MM.1S (cell line): Measurements from ENCODE around the gene USO1.

Experiments used
- DNase-seq: peaks from one replicate; pipeline ENCODE4 v3.0.0-alpha.2; 2015
- H2AFZ ChIP-seq: fragments of 300-600 bp; sonication (generic); 2 replicates; pipeline ENCODE4 v1.6.0; 2016; ENCODE audit warnings: antibody characterized with exemption, low read length
- H3F3A ChIP-seq: fragments of 300-600 bp; sonication (generic); 2 replicates; pipeline ENCODE4 v1.6.1; 2016; ENCODE audit warnings: mild to moderate bottlenecking, antibody characterized with exemption, low read length, moderate library complexity, mixed read lengths; ENCODE audit not compliant: insufficient read depth
- H3K27ac ChIP-seq: fragments of 300-600 bp; sonication (generic); 2 replicates; pipeline ENCODE4 v1.5.1; 2016; ENCODE audit warnings: mild to moderate bottlenecking, low read length
- H3K27me3 ChIP-seq: fragments of 300-600 bp; sonication (generic); replicated peaks from 2 replicates; pipeline ENCODE4 v1.6.0; 2016; ENCODE audit warnings: low read length; ENCODE audit not compliant: insufficient read depth
- H3K36me3 ChIP-seq: fragments of 300-600 bp; sonication (generic); replicated peaks from 2 replicates; pipeline ENCODE4 v1.6.1; 2016; ENCODE audit warnings: mild to moderate bottlenecking, low read length, mixed read lengths; ENCODE audit not compliant: insufficient read depth
- H3K4me1 ChIP-seq: fragments of 300-600 bp; sonication (generic); 2 replicates; pipeline ENCODE4 v1.6.1; 2016; ENCODE audit warnings: low read length, mixed read lengths
- H3K4me2 ChIP-seq: fragments of 300-600 bp; sonication (generic); 2 replicates; pipeline ENCODE4 v1.6.0; 2016; ENCODE audit warnings: low read depth, low read length
- H3K4me3 ChIP-seq: fragments of 300-600 bp; sonication (generic); 2 replicates; pipeline ENCODE4 v1.5.1; 2016; ENCODE audit warnings: low read length, mixed read lengths
- H3K79me2 ChIP-seq: fragments of 300-600 bp; sonication (generic); 2 replicates; pipeline ENCODE4 v1.6.1; 2016; ENCODE audit warnings: mixed run types, low read length, mixed read lengths
- H3K9ac ChIP-seq: fragments of 300-600 bp; sonication (generic); 2 replicates; pipeline ENCODE4 v1.6.1; 2016; ENCODE audit warnings: low read length, mixed read lengths
- H3K9me2 ChIP-seq: fragments of 300-600 bp; sonication (generic); replicated peaks from 2 replicates; pipeline ENCODE4 v1.6.1; 2016; ENCODE audit warnings: mild to moderate bottlenecking, low read length, mixed read lengths; ENCODE audit not compliant: insufficient read depth
- H3K9me3 ChIP-seq: fragments of 300-600 bp; sonication (generic); replicated peaks from 2 replicates; pipeline ENCODE4 v1.6.1; 2016; ENCODE audit warnings: mild to moderate bottlenecking, low read length, mixed read lengths; ENCODE audit not compliant: insufficient read depth
- H4K20me1 ChIP-seq: fragments of 300-600 bp; sonication (generic); 2 replicates; pipeline ENCODE4 v1.6.1; 2016; ENCODE audit warnings: mild to moderate bottlenecking, low read length, moderate library complexity, mixed read lengths; ENCODE audit not compliant: insufficient read depth
- CTCF ChIP-seq: fragments of 300-600 bp; sonication (generic); IDR thresholded peaks from 2 replicates; pipeline ENCODE4 v1.5.1; 2016; ENCODE audit warnings: antibody characterized with exemption, low read length, mixed read lengths
- EZH2 ChIP-seq: fragments of 300-600 bp; sonication (generic); optimal IDR thresholded peaks from 2 replicates; pipeline ENCODE3; 2017; ENCODE audit warnings: low read depth, mild to moderate bottlenecking, antibody characterized with exemption, low read length, mixed read lengths
- EZH2phosphoT487 ChIP-seq: fragments of 300-600 bp; sonication (generic); IDR thresholded peaks from 2 replicates; pipeline ENCODE4 v1.6.1; 2018; ENCODE audit warnings: antibody characterized with exemption, low read length

Gene USO1

GRCh38 chr4:75717408-75717807 is 7.0 kb upstream of the USO1 start:
- no peak for TF ChIP-seq EZH2phosphoT487
- no peak overlapping the region for H3K27ac ChIP-seq
- H3K36me3 ChIP-seq: no peaks in the 10 kb centered on the region
- H3K9ac ChIP-seq: no peak overlapping the region
- H3K4me2 ChIP-seq: no peak overlapping the region
- H3K27me3 ChIP-seq: no peaks in the 10 kb centered on the region
- H3K4me1 ChIP-seq: peaks cover 20% of the 10 kb centered on the region
- no peak overlapping the region for H2AFZ ChIP-seq
- H3K9me3 ChIP-seq: no peaks in the 10 kb centered on the region
- peaks cover 19% of the 10 kb centered on the region for H3K79me2 ChIP-seq
- DNase-seq: no peak
- H3K9me2 ChIP-seq: no peaks in the 10 kb centered on the region
- no peak overlapping the region for H3K4me3 ChIP-seq
- peaks cover 14% of the 10 kb centered on the region for H3F3A ChIP-seq
- H4K20me1 ChIP-seq: no peaks in the 10 kb centered on the region

- H3K27me3 ChIP-seq: no peaks in the 10 kb centered on the region
- H4K20me1 ChIP-seq: no peaks in the 10 kb centered on the region
- no peak overlapping the region for H3K27ac ChIP-seq
- H3K9me2 ChIP-seq: no peaks in the 10 kb centered on the region
- peaks cover 29% of the 10 kb centered on the region for H3K79me2 ChIP-seq
- H3K4me2 ChIP-seq: no peak overlapping the region
- no peak for DNase-seq
- peaks cover 18% of the 10 kb centered on the region for H3F3A ChIP-seq
- H3K9me3 ChIP-seq: no peaks in the 10 kb centered on the region
- H3K9ac ChIP-seq: no peak overlapping the region
- H2AFZ ChIP-seq: no peak overlapping the region
- TF ChIP-seq EZH2phosphoT487 (no peak), CTCF (no peak), EZH2 (no peak)
- no peak overlapping the region for H3K4me3 ChIP-seq
- no peaks in the 10 kb centered on the region for H3K36me3 ChIP-seq
- peaks cover 29% of the 10 kb centered on the region for H3K4me1 ChIP-seq
Observed at GRCh38 chr4:75718529-75718928, 5.8 kb upstream of the USO1 start.

GRCh38 chr4:75722417-75722816 is 2.0 kb upstream of the USO1 start:
- no peaks in the 10 kb centered on the region for H3K36me3 ChIP-seq
- no peaks in the 10 kb centered on the region for H3K9me3 ChIP-seq
- peaks cover 14% of the 10 kb centered on the region for H3F3A ChIP-seq
- H3K27me3 ChIP-seq: no peaks in the 10 kb centered on the region
- no peak overlapping the region for H2AFZ ChIP-seq
- H3K27ac ChIP-seq: no peak overlapping the region
- no peaks in the 10 kb centered on the region for H4K20me1 ChIP-seq
- H3K9me2 ChIP-seq: no peaks in the 10 kb centered on the region
- no peak overlapping the region for H3K4me3 ChIP-seq
- H3K4me1 ChIP-seq: peaks cover 21% of the 10 kb centered on the region
- H3K9ac ChIP-seq: no peak overlapping the region
- H3K4me2 ChIP-seq: peak overlapping the region; percentile 81; the same call in 1 of the 2 replicates
- no peak for TF ChIP-seq EZH2
- no peak for TF ChIP-seq EZH2phosphoT487
- no peak for TF ChIP-seq CTCF
- no peak for DNase-seq
- H3K79me2 ChIP-seq: peaks cover 52% of the 10 kb centered on the region

GRCh38 chr4:75723163-75724065 is 963 bp upstream of the USO1 start:
- H3K4me3 ChIP-seq: peak overlapping the region; percentile 82
- H3K4me1 ChIP-seq: peaks cover 21% of the 10 kb centered on the region
- H3K27ac ChIP-seq: peak overlapping the region; percentile 90
- H3K9me2 ChIP-seq: no peaks in the 10 kb centered on the region
- H3K79me2 ChIP-seq: peaks cover 61% of the 10 kb centered on the region
- H3K4me2 ChIP-seq: peak overlapping the region; percentile 81
- H3K9ac ChIP-seq: peak overlapping the region; percentile 73
- H3K36me3 ChIP-seq: no peaks in the 10 kb centered on the region
- DNase-seq: no peak
- no peaks in the 10 kb centered on the region for H4K20me1 ChIP-seq
- peak overlapping the region; percentile 69 for H2AFZ ChIP-seq
- no peaks in the 10 kb centered on the region for H3K27me3 ChIP-seq
- no peaks in the 10 kb centered on the region for H3K9me3 ChIP-seq
- H3F3A ChIP-seq: peaks cover 14% of the 10 kb centered on the region
- TF ChIP-seq EZH2 (no peak), CTCF (no peak), EZH2phosphoT487 (no peak)
